Upper lobe of left lung (tissue), 6 donors: ENCODE results near the gene HIPK4. TPM values are rescaled to one million over a fixed set of nuclear protein-coding genes. Genes with fewer than 3 reads are reported as not detected.
A peak's percentile ranks its signal among the peaks of the same experiment; 100 is the strongest.

Source experiments
- ATAC-seq, 2 donors: fragments of 200-7000 bp; cut with Tn5 transposase; one replicate each; pipeline ENCODE4 v1.9.1; 2022; ENCODE audit warnings: mild to moderate bottlenecking in 2 of 2, moderate library complexity in 2 of 2; ENCODE audit not compliant: low FRiP score in 2 of 2
- DNase-seq, 2 donors: peaks; one replicate each; pipeline ENCODE4 v3.0.0-alpha.2; 2019 to 2020
- H3K27ac ChIP-seq, 4 donors: fragments of 200-600 bp; sonication (generic); one replicate each; pipeline ENCODE4 v1.5.1; 2016 to 2019
- H3K27me3 ChIP-seq, 4 donors: fragments of 200-600 bp; sonication (generic); one replicate each; pipeline ENCODE4 v1.5.1; 2017 to 2019
- H3K36me3 ChIP-seq, 4 donors: fragments of 200-600 bp; sonication (generic); one replicate each; pipeline ENCODE4 v1.5.1; 2016 to 2019
- H3K4me1 ChIP-seq, 4 donors: fragments of 200-600 bp; sonication (generic); one replicate each; pipeline ENCODE4 v1.5.1; 2018 to 2019
- H3K4me3 ChIP-seq, 4 donors: fragments of 200-600 bp; sonication (generic); one replicate each; pipeline ENCODE4 v1.5.1; 2017 to 2019; ENCODE audit warnings: mild to moderate bottlenecking in 2 of 4, moderate library complexity in 1 of 4
- H3K9me3 ChIP-seq, 4 donors: fragments of 200-600 bp; sonication (generic); one replicate each; pipeline ENCODE4 v1.5.1; 2018 to 2019
- EP300 ChIP-seq, 4 donors: sonication (generic); formaldehyde crosslinking; IDR thresholded peaks; one replicate each; pipeline ENCODE4 v1.5.1; 2017; ENCODE audit warnings: antibody characterized with exemption in 4 of 4, control low read depth in 2 of 4
- POLR2A ChIP-seq, 4 donors: fragments of 450-650 bp; IDR thresholded peaks; one replicate each; pipeline ENCODE4 v1.5.1; 2016 to 2017; ENCODE audit warnings: antibody characterized with exemption in 4 of 4, mild to moderate bottlenecking in 2 of 4
- POLR2AphosphoS5 ChIP-seq, 2 donors: sonication (generic); formaldehyde crosslinking; IDR thresholded peaks; one replicate each; pipeline ENCODE4 v1.5.1; 2017; ENCODE audit warnings: antibody characterized with exemption in 2 of 2
- WGBS, 2 donors: methylation state at CpG; one replicate each; pipeline ENCODE4 v1.1.5; 2017 to 2018; 5-methylcytosine and 5-hydroxymethylcytosine counted together
- total RNA-seq, 6 donors: library from RNA; depleted of rRNA in 4 of 6; stranded (reverse); fragments of >200 nt in 4 of 6; gene quantifications; one replicate each; pipeline versions ENCODE4 v1.1.0 to v1.2.1, GENCODE V29; 2016 to 2021
- TF ChIP-seq, protein P1 (sequence below), 6 experiments: fragments of 450-650 bp in 4 of 6; fragments of 200-600 bp in 2 of 6; sonication (generic) in 2 of 6; IDR thresholded peaks; one replicate each; pipeline ENCODE4 v1.5.1; 2016 to 2019; ENCODE audit warnings: antibody characterized with exemption in 6 of 6
- donor health status: DM: no; HTN: no; CAD: no; lungs with moderate emphysema.
- donor health status: DM: no; HTN: yes; CAD: no; lungs with severe emphysema.

Gene HIPK4
- total RNA-seq, 6 donors from 2014 or later, result 0.17 to 1.0 (median 0.46) TPM; not detected in 1

DNA sequence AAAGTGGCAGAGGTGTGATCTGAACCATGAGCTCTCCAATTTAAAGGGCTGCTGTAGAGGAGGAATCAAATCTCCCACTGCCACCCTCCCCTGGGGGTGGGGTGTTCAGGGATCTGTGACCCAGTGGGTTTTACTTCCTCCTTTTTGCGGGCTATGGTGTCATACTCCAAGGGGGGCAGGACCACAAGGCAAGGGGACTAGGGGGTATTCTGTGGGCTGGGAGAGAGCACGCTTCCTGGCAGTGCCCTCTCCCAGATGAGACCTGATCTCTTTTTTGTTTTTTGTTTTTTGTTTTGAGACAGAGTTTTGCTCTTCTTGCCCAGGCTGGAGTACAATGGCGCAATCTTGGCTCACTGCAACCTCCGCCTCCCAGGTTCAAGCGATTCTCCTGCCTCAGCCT, 31.2 kb downstream of the HIPK4 start:
- Histone ChIP-seq H3K27me3 (no peaks in the 10 kb centered on the region), H3K27ac (peak overlapping the region in 2 of 4 donors; percentile 16 to 17), H3K9me3 (no peaks in the 10 kb centered on the region), H3K4me1 (peaks cover 13 to 34% (median 16%) of the 10 kb centered on the region in 4 donors), H3K4me3 (no peak overlapping the region), H3K36me3 (peaks cover 0 to 10% (median 2%) of the 10 kb centered on the region in 4 donors)
- TF ChIP-seq POLR2A (IDR thresholded peaks at IDR 0.05), result no peak
- TF ChIP-seq EP300 (IDR thresholded peaks at IDR 0.05), result no peak
- TF ChIP-seq, protein P1, sequence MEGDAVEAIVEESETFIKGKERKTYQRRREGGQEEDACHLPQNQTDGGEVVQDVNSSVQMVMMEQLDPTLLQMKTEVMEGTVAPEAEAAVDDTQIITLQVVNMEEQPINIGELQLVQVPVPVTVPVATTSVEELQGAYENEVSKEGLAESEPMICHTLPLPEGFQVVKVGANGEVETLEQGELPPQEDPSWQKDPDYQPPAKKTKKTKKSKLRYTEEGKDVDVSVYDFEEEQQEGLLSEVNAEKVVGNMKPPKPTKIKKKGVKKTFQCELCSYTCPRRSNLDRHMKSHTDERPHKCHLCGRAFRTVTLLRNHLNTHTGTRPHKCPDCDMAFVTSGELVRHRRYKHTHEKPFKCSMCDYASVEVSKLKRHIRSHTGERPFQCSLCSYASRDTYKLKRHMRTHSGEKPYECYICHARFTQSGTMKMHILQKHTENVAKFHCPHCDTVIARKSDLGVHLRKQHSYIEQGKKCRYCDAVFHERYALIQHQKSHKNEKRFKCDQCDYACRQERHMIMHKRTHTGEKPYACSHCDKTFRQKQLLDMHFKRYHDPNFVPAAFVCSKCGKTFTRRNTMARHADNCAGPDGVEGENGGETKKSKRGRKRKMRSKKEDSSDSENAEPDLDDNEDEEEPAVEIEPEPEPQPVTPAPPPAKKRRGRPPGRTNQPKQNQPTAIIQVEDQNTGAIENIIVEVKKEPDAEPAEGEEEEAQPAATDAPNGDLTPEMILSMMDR (IDR thresholded peaks at IDR 0.05), result no peak
- no peak for TF ChIP-seq POLR2AphosphoS5 (IDR thresholded peaks at IDR 0.05)
- WGBS, 2 donors, result 74 to 80% methylated on average over 5 of the region's 5 CpGs
- DNase-seq, result peak in 1 of 2 donors; percentile 45
- peak; percentile 42 to 69 for ATAC-seq

DNA sequence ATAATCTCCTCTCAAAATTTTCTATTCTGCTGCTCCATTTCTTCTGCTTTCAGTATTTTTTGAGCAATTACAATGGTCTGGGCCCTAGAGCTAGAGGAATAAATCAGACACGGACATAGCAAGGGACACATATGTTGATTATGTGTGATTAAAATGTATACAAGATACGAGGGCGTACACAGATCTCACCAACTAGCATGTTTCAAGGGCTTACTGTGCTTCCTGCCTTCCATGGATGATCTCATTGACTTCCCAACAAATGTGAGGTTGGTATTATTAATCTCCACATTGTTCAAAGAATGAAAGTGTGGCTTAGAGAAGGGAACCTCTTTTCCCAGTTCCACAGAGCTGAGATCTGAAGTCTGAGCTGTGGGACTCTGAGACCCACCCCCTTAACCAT, 32.3 kb downstream of the HIPK4 start:
- WGBS, 2 donors, result 68 to 93% methylated on average over 3 of the region's 3 CpGs
- Histone ChIP-seq H3K36me3 (peaks cover 0 to 10% (median 2%) of the 10 kb centered on the region in 4 donors), H3K4me3 (no peak overlapping the region), H3K4me1 (peaks cover 13 to 23% (median 16%) of the 10 kb centered on the region in 4 donors), H3K27ac (no peak overlapping the region), H3K9me3 (no peaks in the 10 kb centered on the region), H3K27me3 (no peaks in the 10 kb centered on the region)
- TF ChIP-seq, protein P1 (IDR thresholded peaks at IDR 0.05), result no peak
- TF ChIP-seq POLR2AphosphoS5 (IDR thresholded peaks at IDR 0.05) (no peak), EP300 (IDR thresholded peaks at IDR 0.05) (no peak), POLR2A (IDR thresholded peaks at IDR 0.05) (no peak)
- DNase-seq (no peak), ATAC-seq (no peak)

- WGBS, 2 donors, result 87 to 88% methylated on average over 6 of the region's 6 CpGs
These were observed 33.0 kb downstream of the HIPK4 start for GRCh38 chr19:40356681-40357595.

GRCh38 chr19:40355975-40356680, 33.9 kb downstream of the HIPK4 start:
- TF ChIP-seq, protein P1 (IDR thresholded peaks at IDR 0.05), result no peak
- TF ChIP-seq POLR2A (IDR thresholded peaks at IDR 0.05) (no peak), POLR2AphosphoS5 (IDR thresholded peaks at IDR 0.05) (no peak), EP300 (IDR thresholded peaks at IDR 0.05) (no peak)
- 82 to 84% methylated on average over 9 of the region's 9 CpGs for WGBS, 2 donors
- DNase-seq (no peak), ATAC-seq (no peak)
- peaks cover 11 to 20% (median 13%) of the 10 kb centered on the region in 4 donors for H3K4me1 ChIP-seq
- H3K27ac ChIP-seq, result no peak overlapping the region
- no peaks in the 10 kb centered on the region for H3K9me3 ChIP-seq
- H3K36me3 ChIP-seq, result peaks cover 0 to 10% (median 2%) of the 10 kb centered on the region in 4 donors
- no peaks in the 10 kb centered on the region for H3K27me3 ChIP-seq
- H3K4me3 ChIP-seq, result no peak overlapping the region

More at GRCh38 chr19:40356681-40357595, 33.0 kb downstream of the HIPK4 start:
- DNase-seq (no peak), ATAC-seq (no peak)
- H3K9me3 ChIP-seq, result no peaks in the 10 kb centered on the region
- no peaks in the 10 kb centered on the region for H3K27me3 ChIP-seq
- no peak overlapping the region for H3K27ac ChIP-seq
- H3K36me3 ChIP-seq, result peaks cover 0 to 10% (median 2%) of the 10 kb centered on the region in 4 donors
- TF ChIP-seq POLR2AphosphoS5 (IDR thresholded peaks at IDR 0.05) (no peak), POLR2A (IDR thresholded peaks at IDR 0.05) (no peak)
- H3K4me3 ChIP-seq, result no peak overlapping the region
- peaks cover 13 to 22% (median 16%) of the 10 kb centered on the region in 4 donors for H3K4me1 ChIP-seq

GRCh38 chr19:40348961-40349507, 40.9 kb downstream of the HIPK4 start:
- no peaks in the 10 kb centered on the region for H3K27me3 ChIP-seq
- H3K9me3 ChIP-seq, result no peaks in the 10 kb centered on the region
- peak in 1 of 2 donors; percentile 28 for DNase-seq
- H3K36me3 ChIP-seq, result no peaks in the 10 kb centered on the region
- peak overlapping the region; percentile 67 to 85 (median 78) for H3K27ac ChIP-seq
- peak overlapping the region; percentile 70 to 95 (median 88) for H3K4me3 ChIP-seq
- 9 to 16% methylated on average over 17 of the region's 17 CpGs for WGBS, 2 donors
- peaks cover 10 to 33% (median 20%) of the 10 kb centered on the region in 4 donors for H3K4me1 ChIP-seq
- TF ChIP-seq POLR2A (IDR thresholded peaks at IDR 0.05), result no peak
- peak; percentile 6 to 20 for TF ChIP-seq POLR2AphosphoS5 (IDR thresholded peaks at IDR 0.05)
- ATAC-seq, result peak in 1 of 2 donors; percentile 44
